ENCODE results near the gene SIT1.
"Not testable (repeated sequence)": the region's sequence is repeated elsewhere in the genome, so short reads cannot be mapped to it uniquely, and the experiment has no call there.

The SIT1 gene

DNA sequence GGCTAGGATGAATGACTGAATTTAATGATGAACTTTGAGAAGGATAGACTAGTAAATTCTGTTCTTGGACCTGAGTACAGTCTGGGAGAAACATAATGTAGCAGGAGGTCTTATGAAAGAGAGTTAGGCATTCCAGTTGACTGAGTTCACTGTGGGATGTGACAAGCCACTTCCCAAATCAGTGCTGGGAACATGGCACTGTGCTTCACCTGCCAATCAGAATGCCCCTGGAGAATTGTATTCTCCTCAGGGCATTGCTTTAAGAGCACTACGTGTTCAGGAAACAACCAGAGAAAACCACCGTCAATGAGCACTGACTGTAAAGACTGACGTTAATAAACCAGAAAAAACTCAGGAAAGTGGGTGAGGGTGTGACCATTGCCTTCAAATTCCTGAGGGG is 8.6 kb upstream of the SIT1 start:
- DNase-seq = no peak

DNA sequence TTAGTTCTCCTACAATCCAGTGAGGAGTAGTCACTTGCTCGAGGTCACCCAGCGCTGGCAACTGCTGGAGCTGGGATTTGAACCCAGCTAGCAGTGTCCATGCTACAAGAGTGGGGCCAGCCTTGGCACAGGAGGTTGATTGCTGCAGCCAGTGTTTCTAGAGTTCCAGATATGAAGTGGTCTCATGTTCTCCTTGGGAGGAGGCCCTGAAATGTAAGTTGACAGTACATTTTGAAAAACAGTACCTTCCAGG is 8.2 kb upstream of the SIT1 start:
- DNase-seq = peak; percentile 16 to 42

DNA sequence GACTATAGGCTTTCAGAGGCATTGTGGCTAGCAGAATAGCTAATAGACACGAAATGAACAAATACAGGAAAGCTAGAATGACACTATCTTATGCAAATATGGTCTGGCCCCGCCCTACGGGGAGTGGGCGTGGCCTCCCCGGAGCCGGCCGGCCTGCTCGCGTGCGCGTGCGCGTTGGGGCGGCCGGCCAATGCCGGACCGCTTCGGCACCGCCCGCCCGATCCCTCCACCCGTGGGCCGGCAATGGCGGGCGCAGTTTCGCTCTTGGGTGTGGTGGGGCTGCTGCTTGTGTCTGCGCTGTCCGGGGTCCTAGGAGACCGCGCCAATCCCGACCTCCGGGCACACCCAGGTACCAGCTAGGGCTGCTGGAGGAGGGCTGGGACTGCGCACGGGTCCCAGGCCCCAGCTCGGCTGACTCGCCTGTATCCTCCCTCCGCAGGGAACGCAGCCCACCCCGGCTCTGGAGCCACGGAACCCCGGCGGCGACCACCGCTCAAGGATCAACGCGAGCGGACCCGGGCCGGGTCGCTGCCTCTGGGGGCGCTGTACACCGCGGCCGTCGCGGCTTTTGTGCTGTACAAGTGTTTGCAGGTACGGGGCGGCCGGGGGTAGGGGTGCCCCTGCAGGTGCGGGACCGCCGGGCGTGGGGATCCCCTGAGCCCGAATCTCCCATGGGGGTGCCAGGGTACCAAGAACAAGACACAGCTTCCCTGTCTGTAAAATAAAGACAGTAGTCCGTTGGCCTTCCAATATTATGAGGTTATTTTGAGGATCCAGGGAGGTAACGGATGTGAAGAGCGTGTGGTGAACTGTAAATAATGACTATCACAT is 7.6 kb upstream of the SIT1 start, which contains the start of gene CCDC107:
Gene CCDC107 (plus strand): TSS at position 156 of the 831 bp plus-strand sequence. CDS start 88 bp downstream, at position 244.
- peak; percentile 80 to 92 for DNase-seq

DNA sequence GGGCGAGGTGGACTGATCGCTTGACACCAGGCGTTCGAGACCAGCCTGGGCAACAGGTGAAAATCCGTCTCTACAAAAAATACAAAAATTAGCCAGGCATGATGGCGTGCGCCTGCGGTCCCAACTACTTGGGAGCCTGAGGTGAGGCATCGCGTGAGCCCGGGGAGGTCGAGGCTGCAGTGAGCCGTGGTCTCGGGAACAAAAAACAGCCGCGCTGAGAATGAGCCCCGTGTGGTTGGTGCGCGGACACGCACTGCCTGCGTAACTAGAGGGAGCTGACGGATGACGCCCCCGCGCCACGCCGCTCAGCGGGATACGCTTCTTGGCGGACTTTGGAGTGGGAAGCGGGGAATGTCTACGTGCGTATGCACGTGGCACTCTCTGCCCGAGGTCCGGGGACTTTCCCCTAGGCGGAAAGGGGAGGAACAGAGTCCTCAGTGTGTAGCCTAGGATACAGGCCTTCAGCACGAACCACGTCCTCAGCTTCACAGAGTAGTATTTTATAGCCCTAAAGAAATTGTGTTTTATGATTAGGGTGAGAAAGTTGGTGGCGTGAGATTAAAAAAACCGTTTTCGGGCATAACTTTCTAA is 6.9 kb upstream of the SIT1 start, which contains the start of gene RMRP:
Gene RMRP (minus strand): TSS at position 474 of the 591 bp plus-strand sequence.
- DNase-seq = peak; percentile 98 to 99

DNA sequence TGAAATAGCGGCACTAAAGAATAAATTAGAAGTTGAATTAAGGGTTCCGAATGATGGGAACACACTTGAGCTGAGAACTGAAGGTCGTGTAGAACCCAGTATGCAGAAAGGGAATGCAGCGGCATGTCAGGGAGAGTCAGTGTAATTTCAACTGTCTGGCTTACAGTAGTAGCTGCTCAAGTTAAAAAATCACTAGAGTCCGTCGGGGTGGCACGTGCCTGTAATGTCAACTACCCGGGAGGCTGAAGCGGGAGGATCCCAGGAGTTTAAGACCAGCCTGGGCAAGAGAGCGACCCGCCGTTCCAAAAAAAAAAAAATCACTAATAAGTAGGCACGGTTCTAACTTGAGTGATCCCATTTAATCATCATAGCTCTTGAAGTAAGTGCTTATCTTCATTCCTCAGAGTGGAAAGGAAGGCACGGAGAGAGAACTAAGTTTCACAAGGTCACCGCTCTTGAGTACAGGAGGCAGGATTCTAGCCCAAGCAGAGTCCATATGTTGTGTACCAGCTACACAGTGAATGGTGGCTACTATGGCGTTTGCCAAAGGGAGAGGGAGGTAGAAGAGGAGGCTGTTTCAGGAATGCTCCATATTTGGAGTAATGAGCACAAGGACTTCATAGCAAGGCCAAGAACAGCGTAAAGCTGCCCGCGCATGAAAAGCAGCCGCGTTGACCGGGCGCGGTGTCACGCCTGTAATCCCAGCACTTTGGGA is 6.3 kb upstream of the SIT1 start:
- DNase-seq = no peak

- no peak for DNase-seq
Measured at GRCh38 chr9:35656348-35656747, 5.6 kb upstream of the SIT1 start.

DNA sequence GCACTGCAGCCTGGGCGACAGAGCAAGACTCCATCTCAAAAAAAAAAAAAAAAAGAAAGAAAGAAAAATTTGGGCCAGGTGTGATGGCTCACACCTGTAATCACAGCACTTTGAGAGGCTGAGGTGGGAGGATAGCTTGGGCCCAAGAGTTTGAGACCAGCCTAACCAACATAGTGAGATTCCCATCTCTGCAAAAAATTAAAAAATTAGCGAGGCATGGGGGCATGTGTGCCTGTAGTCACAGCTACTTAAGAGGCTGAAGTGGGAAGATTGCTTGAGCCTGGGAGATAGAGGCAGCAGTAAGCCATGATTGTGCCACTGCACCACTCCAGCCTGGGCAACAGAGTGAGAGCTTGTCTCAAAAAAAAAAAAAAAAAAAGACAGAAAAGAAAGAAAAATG is 2.9 kb upstream of the SIT1 start:
- no peak for DNase-seq

GRCh38 chr9:35652829-35653209 is 2.1 kb upstream of the SIT1 start:
- DNase-seq = no peak

DNA sequence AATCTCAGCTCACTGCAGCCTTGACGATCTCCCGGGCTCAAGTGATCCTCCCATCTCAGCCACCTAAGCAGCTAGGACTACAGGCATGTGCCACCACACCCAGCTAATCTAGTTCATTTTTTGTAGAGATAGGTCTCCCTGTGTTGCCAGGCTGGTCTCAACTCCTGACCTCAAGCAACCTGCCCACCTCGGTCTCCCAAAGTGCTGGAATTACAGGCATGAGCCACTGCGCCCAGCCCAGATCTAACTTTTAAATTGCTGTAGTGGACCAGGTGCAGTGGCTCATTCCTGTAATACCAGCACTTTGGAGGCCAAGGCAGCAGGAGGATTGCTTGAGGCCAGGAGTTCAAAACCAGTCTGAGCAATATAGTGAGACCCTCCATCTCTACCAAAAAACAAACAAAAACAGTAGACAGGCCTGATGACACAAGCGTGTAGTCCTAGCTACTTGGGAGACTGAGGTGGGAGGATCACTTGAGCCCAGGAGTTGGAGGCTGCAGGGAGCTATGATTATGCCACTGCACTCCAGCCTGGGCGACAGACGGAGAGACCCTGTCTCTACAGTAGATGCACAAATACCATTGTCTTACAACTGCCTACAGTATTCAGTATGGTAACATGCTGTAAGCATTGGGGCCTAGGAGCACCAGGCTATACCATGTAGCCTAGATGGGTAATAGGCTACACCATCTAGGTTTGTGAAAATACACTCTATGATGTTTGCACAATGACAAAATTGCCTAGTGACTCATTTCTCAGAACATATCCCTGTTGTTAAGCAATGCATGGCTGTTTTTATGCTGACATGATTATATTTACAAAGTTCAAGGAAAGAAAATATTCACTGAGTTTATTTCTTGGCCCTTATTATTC is 1.5 kb upstream of the SIT1 start:
- peak; percentile 87 for DNase-seq

DNA sequence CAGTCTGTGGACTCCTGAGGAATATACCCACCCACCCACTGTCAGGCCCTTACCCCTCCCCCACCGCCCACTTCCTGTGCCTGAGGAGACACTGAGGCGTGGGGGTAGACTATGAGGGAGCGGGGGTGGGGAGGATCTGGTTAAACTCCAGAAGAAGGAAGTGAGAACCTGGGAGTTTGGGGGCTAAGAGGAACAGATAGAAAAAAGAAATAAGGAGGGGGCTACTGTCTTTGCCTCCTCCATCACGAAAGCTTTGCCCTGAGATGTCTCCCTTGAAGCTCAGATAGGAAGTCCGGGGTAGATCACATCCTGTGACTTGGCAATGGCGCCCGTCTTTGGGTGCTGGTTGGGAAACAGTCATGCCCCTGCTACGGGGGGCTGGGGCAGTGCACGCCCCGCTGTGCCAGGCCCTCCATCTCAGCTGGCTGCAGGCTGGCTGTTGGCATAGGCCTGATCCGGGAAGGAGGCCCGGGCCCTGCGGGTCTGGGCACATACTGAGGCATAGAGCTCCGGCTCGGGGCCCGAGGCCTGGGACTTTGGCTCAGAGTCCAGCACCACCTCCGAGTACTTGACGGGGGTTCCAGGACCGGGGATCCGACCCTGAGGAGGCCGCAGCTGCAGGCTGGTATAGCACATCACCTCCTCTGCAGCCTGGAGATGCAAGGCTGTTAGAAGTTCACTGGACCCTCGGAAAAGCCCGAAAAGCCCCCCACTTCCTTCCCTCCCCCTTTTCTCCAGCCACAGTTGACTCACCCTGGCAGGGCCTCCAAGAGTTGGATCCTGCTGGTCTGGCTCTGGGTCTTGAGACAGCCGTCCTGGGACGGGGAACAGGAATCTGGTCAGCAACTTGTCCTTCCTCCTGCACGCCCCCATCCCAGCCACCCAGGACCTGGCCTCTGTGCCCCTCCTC is 1.0 kb downstream of the SIT1 start:
- peak in 1 of 2 donors; percentile 58 for DNase-seq

- DNase-seq = peak; percentile 83 to 95
Measured at GRCh38 chr9:35646533-35647265, 4.0 kb downstream of the SIT1 start.

DNA sequence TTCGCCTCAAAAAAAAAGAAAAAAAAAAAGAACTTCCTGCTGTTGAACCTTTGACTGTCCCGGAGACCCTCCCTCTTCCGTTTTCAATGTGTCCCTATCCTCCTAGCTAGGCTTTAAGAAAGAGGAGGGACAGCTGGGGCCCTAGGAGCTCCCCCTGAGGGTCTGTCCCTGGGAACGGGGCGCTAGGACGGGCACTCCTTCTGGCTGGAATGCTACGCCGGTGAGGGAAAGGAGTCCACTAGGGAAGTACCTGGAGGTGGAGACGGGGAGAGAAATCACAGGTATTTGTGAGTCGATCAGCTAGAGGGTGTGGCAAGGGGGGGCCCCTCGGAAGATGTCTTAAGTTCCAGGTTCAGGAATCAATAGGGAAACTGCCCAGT is 4.6 kb downstream of the SIT1 start:
- no peak for DNase-seq

- not testable (repeated sequence) for DNase-seq
Measured at GRCh38 chr9:35645736-35646135, 5.0 kb downstream of the SIT1 start.

- no peak for DNase-seq
Measured at GRCh38 chr9:35643046-35643445, 7.7 kb downstream of the SIT1 start.

- not testable (repeated sequence) for DNase-seq
Measured at GRCh38 chr9:35641478-35641877, 9.3 kb downstream of the SIT1 start.

DNA sequence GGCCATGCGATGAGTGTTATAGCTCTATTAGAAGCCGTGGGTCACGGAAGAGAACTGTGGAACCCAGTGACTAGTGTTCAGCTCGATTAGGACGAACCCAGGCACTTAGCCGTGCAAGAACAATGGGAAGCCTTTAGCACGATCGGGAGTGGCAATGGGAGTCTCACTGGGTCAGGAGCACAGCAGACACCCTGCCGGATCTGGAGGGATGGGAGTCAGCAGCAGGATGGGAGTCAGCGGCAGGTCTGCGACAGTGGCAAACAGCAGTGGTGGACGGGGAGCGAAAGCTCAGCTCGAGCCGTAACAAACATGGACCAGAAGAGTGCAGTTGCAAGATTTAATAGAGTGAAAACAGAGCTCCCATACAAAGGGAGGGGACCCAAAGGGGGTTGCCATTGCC is 10.3 kb downstream of the SIT1 start:
- not testable (repeated sequence) for DNase-seq

GRCh38 chr9:35639631-35640030 is 11.1 kb downstream of the SIT1 start:
- no peak for DNase-seq

DNA sequence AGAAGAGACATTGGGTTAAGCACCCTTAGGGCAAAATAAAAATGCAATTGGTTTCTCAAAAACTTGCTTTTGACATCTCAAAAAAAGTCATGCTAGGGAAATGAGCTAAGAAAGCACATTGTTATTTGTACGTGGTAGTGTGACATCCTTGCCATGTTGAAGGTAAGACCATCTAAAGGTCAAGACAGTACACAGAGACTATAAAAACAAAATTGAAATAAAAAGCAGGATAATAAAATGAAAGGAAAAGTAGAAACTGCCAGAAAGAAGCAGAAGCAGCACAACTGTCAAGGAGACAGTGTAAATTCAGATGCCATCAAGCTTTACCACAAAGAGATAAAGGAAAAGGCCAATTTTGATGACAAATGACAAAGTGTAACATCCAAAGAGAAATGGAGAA is 11.5 kb downstream of the SIT1 start:
- DNase-seq = not testable (repeated sequence)

DNA sequence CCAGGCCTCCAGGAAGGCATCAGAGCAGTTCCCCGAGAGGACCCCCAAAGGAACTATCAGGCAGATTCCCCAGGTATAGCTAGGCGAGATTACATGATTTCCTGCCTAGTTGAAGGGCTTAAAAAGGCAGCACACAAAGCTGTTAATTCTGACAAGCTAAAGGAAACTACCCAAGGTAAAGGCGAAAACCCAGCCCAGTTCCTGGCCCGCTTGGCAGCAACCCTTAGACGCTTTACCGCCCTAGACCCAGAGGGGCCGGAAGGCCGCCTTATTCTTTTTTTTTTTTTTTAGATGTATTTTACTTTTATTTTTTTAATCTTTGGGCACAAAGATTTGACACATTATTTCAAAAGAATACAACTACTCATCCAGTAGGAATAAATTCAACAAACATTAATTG is 12.0 kb downstream of the SIT1 start:
- not testable (repeated sequence) for DNase-seq

- not testable (repeated sequence) for DNase-seq
Measured at GRCh38 chr9:35637427-35637955, 13.2 kb downstream of the SIT1 start.

- not testable (repeated sequence) for DNase-seq
Measured at GRCh38 chr9:35636877-35637246, 13.9 kb downstream of the SIT1 start.
